Thoracic aorta (tissue), 2 donors: ENCODE data around the gene SPATA6L. TPM values are rescaled to one million over a fixed set of nuclear protein-coding genes. Genes with fewer than 3 reads are reported as not detected.

Source experiments
- ATAC-seq: fragments of 150-250 bp; one replicate; pipeline ENCODE4 v1.8.0; 2017; ENCODE audit warnings: low read depth; ENCODE audit not compliant: insufficient number of reproducible peaks, low FRiP score
- DNase-seq: peaks from one replicate; pipeline ENCODE4 v3.0.0-alpha.2; 2020; ENCODE audit warnings: low spot score
- H3K27ac ChIP-seq, 2 donors: fragments of 200-600 bp; sonication (generic); 1 replicate in 1 of 2; 2 replicates in 1 of 2; pipeline ENCODE4 v1.5.1; 2016; ENCODE audit warnings: mild to moderate bottlenecking in 2 of 2, moderate library complexity in 2 of 2
- H3K27me3 ChIP-seq: fragments of 200-600 bp; sonication (generic); replicated peaks from 2 replicates; pipeline ENCODE4 v1.6.0; 2016; ENCODE audit warnings: mild to moderate bottlenecking; ENCODE audit not compliant: insufficient read depth
- H3K36me3 ChIP-seq: fragments of 200-600 bp; sonication (generic); one replicate; pipeline ENCODE4 v1.5.1; 2016
- H3K4me1 ChIP-seq, 2 donors: fragments of 200-600 bp; sonication (generic); 1 replicate in 1 of 2; 2 replicates in 1 of 2; pipeline versions ENCODE4 v1.5.1 to v1.6.0; 2016; ENCODE audit warnings: low read depth in 2 of 2, mild to moderate bottlenecking in 1 of 2; ENCODE audit not compliant: control insufficient read depth in 1 of 2
- H3K4me3 ChIP-seq: fragments of 200-600 bp; sonication (generic); 2 replicates; pipeline ENCODE4 v1.5.1; 2016; ENCODE audit warnings: mild to moderate bottlenecking
- H3K9me3 ChIP-seq: fragments of 200-600 bp; sonication (generic); 2 replicates; pipeline ENCODE4 v1.5.1; 2016
- total RNA-seq, 2 donors: library from RNA; depleted of rRNA; stranded (reverse); fragments of >200 nt; gene quantifications; one replicate each; pipeline versions ENCODE4 v1.1.0 to v1.2.3, GENCODE V29; 2016
- TF ChIP-seq, protein P1 (sequence below): fragments of 200-600 bp; sonication (generic); IDR thresholded peaks from one replicate; pipeline ENCODE4 v1.5.1; 2019; ENCODE audit warnings: antibody characterized with exemption

SPATA6L gene
- total RNA-seq, 2 donors from 2014 or later, result 1.8 to 2.4 TPM

DNA sequence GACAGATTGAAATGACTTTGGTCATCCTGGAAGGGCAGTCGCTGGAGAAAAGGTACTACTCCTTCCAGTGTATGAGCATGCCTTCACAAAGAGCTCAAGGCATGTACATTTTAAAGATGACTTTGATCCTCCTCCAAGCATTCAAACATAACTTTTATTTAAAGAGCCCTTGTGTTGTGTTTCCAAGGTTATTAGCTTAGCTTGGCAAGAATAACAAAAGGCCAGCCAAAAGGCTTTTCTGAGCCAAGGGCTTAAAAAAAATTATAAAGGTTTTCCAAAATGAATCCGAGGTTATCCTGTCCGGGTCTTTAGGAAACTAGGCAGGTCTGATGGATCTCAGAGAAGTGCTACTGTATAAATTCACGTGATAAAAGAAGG, 75.2 kb downstream of the SPATA6L start:
- Histone ChIP-seq H3K36me3 (no peaks in the 10 kb centered on the region), H3K4me1 (peaks cover 5 to 24% of the 10 kb centered on the region in 2 donors), H3K9me3 (no peaks in the 10 kb centered on the region), H3K27ac (no peak overlapping the region), H3K27me3 (no peaks in the 10 kb centered on the region), H3K4me3 (no peak overlapping the region)
- DNase-seq (no peak), ATAC-seq (no peak)
- TF ChIP-seq, protein P1, sequence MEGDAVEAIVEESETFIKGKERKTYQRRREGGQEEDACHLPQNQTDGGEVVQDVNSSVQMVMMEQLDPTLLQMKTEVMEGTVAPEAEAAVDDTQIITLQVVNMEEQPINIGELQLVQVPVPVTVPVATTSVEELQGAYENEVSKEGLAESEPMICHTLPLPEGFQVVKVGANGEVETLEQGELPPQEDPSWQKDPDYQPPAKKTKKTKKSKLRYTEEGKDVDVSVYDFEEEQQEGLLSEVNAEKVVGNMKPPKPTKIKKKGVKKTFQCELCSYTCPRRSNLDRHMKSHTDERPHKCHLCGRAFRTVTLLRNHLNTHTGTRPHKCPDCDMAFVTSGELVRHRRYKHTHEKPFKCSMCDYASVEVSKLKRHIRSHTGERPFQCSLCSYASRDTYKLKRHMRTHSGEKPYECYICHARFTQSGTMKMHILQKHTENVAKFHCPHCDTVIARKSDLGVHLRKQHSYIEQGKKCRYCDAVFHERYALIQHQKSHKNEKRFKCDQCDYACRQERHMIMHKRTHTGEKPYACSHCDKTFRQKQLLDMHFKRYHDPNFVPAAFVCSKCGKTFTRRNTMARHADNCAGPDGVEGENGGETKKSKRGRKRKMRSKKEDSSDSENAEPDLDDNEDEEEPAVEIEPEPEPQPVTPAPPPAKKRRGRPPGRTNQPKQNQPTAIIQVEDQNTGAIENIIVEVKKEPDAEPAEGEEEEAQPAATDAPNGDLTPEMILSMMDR, result no peak

DNA sequence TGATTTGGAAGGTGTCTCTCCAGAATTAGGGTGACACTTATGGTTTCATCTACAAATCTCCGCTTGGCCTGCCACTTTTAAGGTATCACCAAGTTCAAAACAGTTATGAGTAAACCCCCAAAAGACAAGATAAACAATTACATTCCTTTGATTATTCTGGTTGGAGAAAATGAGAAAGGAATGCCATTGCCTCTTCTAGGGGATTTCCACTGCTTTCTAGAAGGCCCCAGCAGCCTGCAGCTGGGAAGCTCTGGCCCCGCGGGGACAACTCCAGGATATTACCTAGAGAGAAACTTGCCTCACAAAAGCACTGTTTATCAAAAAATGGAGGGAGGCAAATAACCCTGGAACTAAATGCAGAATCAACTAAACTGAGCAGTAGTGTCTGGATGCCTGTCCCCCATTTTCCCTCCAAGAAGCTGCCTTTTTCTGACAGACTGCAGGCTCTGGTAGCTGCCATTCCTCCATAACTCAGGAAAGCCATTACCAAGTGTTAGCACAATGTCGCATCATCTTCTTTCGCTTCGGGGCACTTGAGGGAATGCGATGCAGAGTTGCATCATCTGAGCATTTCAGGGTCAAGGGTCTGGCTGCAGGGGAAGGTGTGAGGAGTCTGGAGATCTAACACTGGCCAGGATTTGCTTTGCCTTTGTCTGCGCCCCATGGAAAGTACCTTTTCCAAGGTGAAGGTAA, 75.7 kb downstream of the SPATA6L start:
- ATAC-seq (no peak), DNase-seq (no peak)
- Histone ChIP-seq H3K27me3 (no peaks in the 10 kb centered on the region), H3K9me3 (no peaks in the 10 kb centered on the region), H3K4me3 (no peak overlapping the region), H3K27ac (no peak overlapping the region), H3K4me1 (peaks cover 0 to 18% of the 10 kb centered on the region in 2 donors), H3K36me3 (no peaks in the 10 kb centered on the region)
- TF ChIP-seq, protein P1, result no peak

DNA sequence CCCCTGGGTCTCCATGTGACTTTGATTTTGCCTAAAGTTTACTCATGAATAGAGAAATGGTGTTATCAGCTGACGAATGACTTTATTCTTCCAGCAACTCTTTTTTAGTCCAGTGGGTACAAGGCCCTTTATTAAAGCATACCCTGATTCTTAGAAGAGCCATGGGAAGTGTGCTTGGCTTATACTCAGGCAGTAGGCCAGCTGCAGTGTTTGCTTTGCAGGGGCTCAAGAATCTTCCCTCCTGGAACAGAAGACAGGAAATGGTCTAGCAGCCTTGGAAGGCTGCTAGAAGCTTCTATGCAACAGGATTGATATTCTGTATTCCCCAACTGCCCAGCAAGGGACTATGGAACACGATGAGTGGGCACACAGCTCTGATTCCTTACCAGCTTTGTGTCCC, 77.6 kb downstream of the SPATA6L start:
- Histone ChIP-seq H3K27me3 (no peaks in the 10 kb centered on the region), H3K9me3 (no peaks in the 10 kb centered on the region), H3K36me3 (no peaks in the 10 kb centered on the region), H3K4me3 (no peak overlapping the region), H3K4me1 (peaks cover 0 to 17% of the 10 kb centered on the region in 2 donors), H3K27ac (no peak overlapping the region)
- ATAC-seq, result no peak
- TF ChIP-seq, protein P1, result no peak
- DNase-seq, result no peak

DNA sequence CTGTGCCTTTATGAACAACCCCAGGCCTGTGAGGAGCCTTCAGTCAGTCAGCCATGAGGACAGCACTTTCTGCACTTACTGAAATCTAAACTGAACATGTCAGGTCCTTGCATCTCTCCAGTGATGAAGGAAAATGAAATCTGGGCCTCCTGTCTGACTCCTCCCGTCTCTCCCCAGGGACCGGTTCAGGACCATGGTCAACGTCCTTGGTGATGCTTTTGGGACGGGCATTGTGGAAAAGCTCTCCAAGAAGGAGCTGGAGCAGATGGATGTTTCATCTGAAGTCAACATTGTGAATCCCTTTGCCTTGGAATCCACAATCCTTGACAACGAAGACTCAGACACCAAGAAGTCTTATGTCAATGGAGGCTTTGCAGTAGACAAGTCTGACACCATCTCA, 81.1 kb downstream of the SPATA6L start:
- TF ChIP-seq, protein P1, result no peak
- Histone ChIP-seq H3K4me1 (peaks cover 0 to 9% of the 10 kb centered on the region in 2 donors), H3K27ac (no peak overlapping the region), H3K27me3 (no peaks in the 10 kb centered on the region), H3K36me3 (no peaks in the 10 kb centered on the region), H3K9me3 (no peaks in the 10 kb centered on the region), H3K4me3 (no peak overlapping the region)
- DNase-seq (no peak), ATAC-seq (no peak)

DNA sequence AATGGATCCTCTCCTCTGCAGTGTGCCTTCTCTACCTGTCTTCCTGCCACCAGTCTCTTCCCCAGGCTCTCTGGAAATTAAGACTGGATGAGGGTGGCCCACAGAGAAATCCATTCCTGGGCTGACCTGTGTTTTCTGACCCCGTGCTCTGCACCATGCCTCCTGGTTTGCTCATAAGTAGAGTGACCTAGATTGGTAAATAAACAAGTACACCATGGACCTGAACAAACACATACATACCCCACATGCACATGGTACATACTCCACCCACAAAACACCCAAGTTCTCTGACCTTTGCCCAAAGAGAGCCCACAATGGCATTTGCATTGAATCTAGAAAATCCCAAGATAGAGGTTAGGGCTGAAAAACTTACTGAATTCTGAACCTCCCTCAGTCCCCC, 81.6 kb downstream of the SPATA6L start:
- TF ChIP-seq, protein P1, result no peak

More for the DNA sequence above, 81.6 kb downstream of the SPATA6L start:
- no peaks in the 10 kb centered on the region for H3K36me3 ChIP-seq
- H3K27me3 ChIP-seq, result no peaks in the 10 kb centered on the region
- H3K27ac ChIP-seq, result no peak overlapping the region
- peaks cover 4 to 14% of the 10 kb centered on the region in 2 donors for H3K4me1 ChIP-seq
- no peaks in the 10 kb centered on the region for H3K9me3 ChIP-seq
- no peak overlapping the region for H3K4me3 ChIP-seq
- no peak for ATAC-seq
- no peak for DNase-seq
